Measurements from ENCODE around the gene TUBE1.

TUBE1 gene

DNA sequence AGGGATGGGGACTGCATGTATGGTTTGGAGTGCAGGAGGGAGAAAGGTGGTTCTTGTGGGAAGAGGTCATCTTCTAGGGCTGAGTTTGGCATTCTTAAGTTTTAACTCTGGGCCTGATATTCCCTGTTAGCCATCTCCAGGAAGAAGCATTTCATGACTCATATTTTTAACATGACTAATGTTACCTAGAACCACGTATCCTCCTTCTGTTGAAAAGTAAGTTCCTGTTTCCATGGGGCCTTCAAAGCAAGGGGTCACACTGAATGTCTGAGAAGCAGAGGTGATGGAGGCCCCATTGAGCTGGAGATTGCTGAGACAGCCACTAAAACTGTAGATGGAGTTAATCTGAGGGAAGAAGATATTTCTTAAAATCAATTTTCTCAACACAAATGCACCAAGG lies 30.3 kb upstream of the TUBE1 start:
- H3K4me1 ChIP-seq (ENCODE audit: insufficient read depth, low read length, poor library complexity, severe bottlenecking), result peaks cover 6% of the 10 kb centered on the region
- no peaks in the 10 kb centered on the region for H3K36me3 ChIP-seq (ENCODE audit: insufficient read depth, low read length)
- no peaks in the 10 kb centered on the region for H3K79me2 ChIP-seq (ENCODE audit: insufficient read depth, low read length)
- H3K9me3 ChIP-seq (ENCODE audit: insufficient read depth, low read depth, low read length), result no peaks in the 10 kb centered on the region
- H3K4me2 ChIP-seq (ENCODE audit: low read depth, low read length, poor library complexity, severe bottlenecking), result no peak overlapping the region
- H3K9me2 ChIP-seq (replicated peaks; ENCODE audit: low read depth, low read length), result no peaks in the 10 kb centered on the region
- no peaks in the 10 kb centered on the region for H4K20me1 ChIP-seq (ENCODE audit: insufficient read depth, low read length, poor library complexity, severe bottlenecking)
- no peak overlapping the region for H3K9ac ChIP-seq (ENCODE audit: low read depth, low read length, poor library complexity, severe bottlenecking)
- H2AFZ ChIP-seq (ENCODE audit: low read length), result peak overlapping the region; percentile 8; the same call in 1 of the 2 replicates
- no peaks in the 10 kb centered on the region for H3F3A ChIP-seq (ENCODE audit: low read depth)
- no peak for TF ChIP-seq EZH2phosphoT487 (IDR thresholded peaks at IDR 0.05; ENCODE audit: borderline replicate concordance)
- TF ChIP-seq, protein P1, sequence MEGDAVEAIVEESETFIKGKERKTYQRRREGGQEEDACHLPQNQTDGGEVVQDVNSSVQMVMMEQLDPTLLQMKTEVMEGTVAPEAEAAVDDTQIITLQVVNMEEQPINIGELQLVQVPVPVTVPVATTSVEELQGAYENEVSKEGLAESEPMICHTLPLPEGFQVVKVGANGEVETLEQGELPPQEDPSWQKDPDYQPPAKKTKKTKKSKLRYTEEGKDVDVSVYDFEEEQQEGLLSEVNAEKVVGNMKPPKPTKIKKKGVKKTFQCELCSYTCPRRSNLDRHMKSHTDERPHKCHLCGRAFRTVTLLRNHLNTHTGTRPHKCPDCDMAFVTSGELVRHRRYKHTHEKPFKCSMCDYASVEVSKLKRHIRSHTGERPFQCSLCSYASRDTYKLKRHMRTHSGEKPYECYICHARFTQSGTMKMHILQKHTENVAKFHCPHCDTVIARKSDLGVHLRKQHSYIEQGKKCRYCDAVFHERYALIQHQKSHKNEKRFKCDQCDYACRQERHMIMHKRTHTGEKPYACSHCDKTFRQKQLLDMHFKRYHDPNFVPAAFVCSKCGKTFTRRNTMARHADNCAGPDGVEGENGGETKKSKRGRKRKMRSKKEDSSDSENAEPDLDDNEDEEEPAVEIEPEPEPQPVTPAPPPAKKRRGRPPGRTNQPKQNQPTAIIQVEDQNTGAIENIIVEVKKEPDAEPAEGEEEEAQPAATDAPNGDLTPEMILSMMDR (conservative IDR thresholded peaks at IDR 0.05; ENCODE audit: low read length), result no peak
- no peak overlapping the region for H3K4me3 ChIP-seq (ENCODE audit: low read length, poor library complexity, severe bottlenecking)
- H3K27me3 ChIP-seq (ENCODE audit: insufficient read depth, low read length, poor library complexity, severe bottlenecking), result no peaks in the 10 kb centered on the region

DNA sequence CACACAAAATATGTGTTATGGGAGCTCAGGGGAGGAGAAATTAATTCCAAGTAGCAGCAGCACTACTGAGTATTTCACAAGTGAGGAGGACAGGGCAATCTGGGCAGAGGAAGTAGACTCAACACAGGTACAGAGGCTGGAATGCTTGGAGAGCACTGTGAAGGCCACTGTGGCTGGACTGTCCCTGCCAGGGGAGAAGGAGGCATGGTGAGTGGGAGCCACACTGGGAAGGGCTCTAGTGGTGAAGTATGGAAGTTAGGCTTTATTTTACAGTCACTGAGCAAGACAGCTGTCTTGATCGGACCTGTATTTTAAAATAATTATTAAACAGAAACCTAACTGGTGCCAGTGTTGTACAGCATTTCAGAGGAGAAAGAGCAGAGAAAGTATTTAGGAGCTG lies 28.9 kb upstream of the TUBE1 start:
- Histone ChIP-seq H3K36me3 (ENCODE audit: insufficient read depth, low read length) (no peaks in the 10 kb centered on the region), H3K4me2 (ENCODE audit: low read depth, low read length, poor library complexity, severe bottlenecking) (no peak overlapping the region), H3K79me2 (ENCODE audit: insufficient read depth, low read length) (no peaks in the 10 kb centered on the region), H3K9ac (ENCODE audit: low read depth, low read length, poor library complexity, severe bottlenecking) (no peak overlapping the region), H3F3A (ENCODE audit: low read depth) (no peaks in the 10 kb centered on the region), H3K9me2 (replicated peaks; ENCODE audit: low read depth, low read length) (no peaks in the 10 kb centered on the region), H4K20me1 (ENCODE audit: insufficient read depth, low read length, poor library complexity, severe bottlenecking) (no peaks in the 10 kb centered on the region), H2AFZ (ENCODE audit: low read length) (no peak overlapping the region), H3K9me3 (ENCODE audit: insufficient read depth, low read depth, low read length) (no peaks in the 10 kb centered on the region), H3K4me3 (ENCODE audit: low read length, poor library complexity, severe bottlenecking) (no peak overlapping the region), H3K27me3 (ENCODE audit: insufficient read depth, low read length, poor library complexity, severe bottlenecking) (no peaks in the 10 kb centered on the region), H3K4me1 (ENCODE audit: insufficient read depth, low read length, poor library complexity, severe bottlenecking) (peaks cover 6% of the 10 kb centered on the region)
- TF ChIP-seq EZH2phosphoT487 (IDR thresholded peaks at IDR 0.05; ENCODE audit: borderline replicate concordance), result no peak
- TF ChIP-seq, protein P1 (conservative IDR thresholded peaks at IDR 0.05; ENCODE audit: low read length), result no peak

DNA sequence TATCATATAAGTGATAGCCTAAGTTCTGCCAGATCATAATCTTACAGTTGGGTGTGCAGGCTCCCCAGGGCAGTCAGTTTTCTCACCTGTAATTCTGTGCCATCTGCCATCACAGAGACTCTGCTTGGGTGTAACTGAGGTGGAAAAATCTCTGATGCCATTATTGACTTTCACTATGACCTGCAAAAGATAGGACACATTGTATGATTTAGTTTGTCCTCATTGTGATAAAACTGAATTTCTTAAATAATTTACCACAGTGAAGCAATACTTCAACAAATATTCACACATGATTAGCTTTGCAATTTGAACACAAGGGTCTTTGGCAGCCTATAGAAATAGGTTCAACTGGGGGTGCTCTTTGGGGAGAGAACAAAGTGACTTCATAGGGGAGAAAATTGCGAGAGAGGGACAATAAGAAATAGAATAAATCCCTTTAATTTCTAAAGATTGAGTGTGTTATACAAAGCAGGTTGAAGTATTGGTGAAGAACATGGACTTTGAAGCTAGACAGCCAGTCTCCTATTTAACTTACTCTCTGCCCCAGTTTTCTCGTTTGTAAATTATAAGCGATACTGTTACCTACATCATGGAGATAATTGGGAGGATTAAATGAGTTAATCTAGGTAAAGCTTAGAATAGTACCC lies 27.4 kb upstream of the TUBE1 start:
- Histone ChIP-seq H3K4me2 (ENCODE audit: low read depth, low read length, poor library complexity, severe bottlenecking) (no peak overlapping the region), H3K9me2 (replicated peaks; ENCODE audit: low read depth, low read length) (no peaks in the 10 kb centered on the region), H3K4me3 (ENCODE audit: low read length, poor library complexity, severe bottlenecking) (no peak overlapping the region), H3K9ac (ENCODE audit: low read depth, low read length, poor library complexity, severe bottlenecking) (no peak overlapping the region), H4K20me1 (ENCODE audit: insufficient read depth, low read length, poor library complexity, severe bottlenecking) (no peaks in the 10 kb centered on the region), H3K79me2 (ENCODE audit: insufficient read depth, low read length) (no peaks in the 10 kb centered on the region), H2AFZ (ENCODE audit: low read length) (no peak overlapping the region), H3K9me3 (ENCODE audit: insufficient read depth, low read depth, low read length) (no peaks in the 10 kb centered on the region), H3K36me3 (ENCODE audit: insufficient read depth, low read length) (no peaks in the 10 kb centered on the region), H3K27me3 (ENCODE audit: insufficient read depth, low read length, poor library complexity, severe bottlenecking) (no peaks in the 10 kb centered on the region), H3F3A (ENCODE audit: low read depth) (no peaks in the 10 kb centered on the region), H3K4me1 (ENCODE audit: insufficient read depth, low read length, poor library complexity, severe bottlenecking) (peaks cover 6% of the 10 kb centered on the region)
- no peak for TF ChIP-seq EZH2phosphoT487 (IDR thresholded peaks at IDR 0.05; ENCODE audit: borderline replicate concordance)
- TF ChIP-seq, protein P1 (conservative IDR thresholded peaks at IDR 0.05; ENCODE audit: low read length), result no peak

Data from Loucy (cell line).